GM10248 (cell line): ENCODE measurements around the gene LY86.

Experiments used
- CTCF ChIA-PET: fragments of 300-600 bp; sonication (Branson Sonifier 250); formaldehyde crosslinking; extraction: SDS; loops from one replicate; lab custom pipeline; 2021; ENCODE audit warnings: antibody characterized with exemption; lab: Yijun Ruan, JAX
- POLR2A ChIA-PET: fragments of 350-650 bp; sonication (Branson Sonifier 250); formaldehyde crosslinking; extraction: SDS; loops from one replicate; lab custom pipeline; 2020; ENCODE audit warnings: antibody characterized with exemption; lab: Yijun Ruan, JAX
- DNase-seq: peaks from one replicate; pipeline ENCODE4 v3.0.0; 2012; ENCODE audit errors: extremely low spot score
- TF ChIP-seq, protein P1 (sequence below): IDR thresholded peaks from 2 replicates; pipeline ENCODE4 v1.5.1; 2012; ENCODE audit warnings: mild to moderate bottlenecking, low read depth; ENCODE audit errors: extremely low read depth, missing control alignments, control extremely low read depth

The LY86 gene

GRCh38 chr6:6689400-6690143, 101.1 kb downstream of the LY86 start:
- POLR2A ChIA-PET: no interaction called here
- CTCF ChIA-PET: interaction anchor here (4.7 kb wide), 1 partner anchor 13 kb away, joined by 16 read pairs; no protein-coding TSS in a partner anchor
- TF ChIP-seq, protein P1, sequence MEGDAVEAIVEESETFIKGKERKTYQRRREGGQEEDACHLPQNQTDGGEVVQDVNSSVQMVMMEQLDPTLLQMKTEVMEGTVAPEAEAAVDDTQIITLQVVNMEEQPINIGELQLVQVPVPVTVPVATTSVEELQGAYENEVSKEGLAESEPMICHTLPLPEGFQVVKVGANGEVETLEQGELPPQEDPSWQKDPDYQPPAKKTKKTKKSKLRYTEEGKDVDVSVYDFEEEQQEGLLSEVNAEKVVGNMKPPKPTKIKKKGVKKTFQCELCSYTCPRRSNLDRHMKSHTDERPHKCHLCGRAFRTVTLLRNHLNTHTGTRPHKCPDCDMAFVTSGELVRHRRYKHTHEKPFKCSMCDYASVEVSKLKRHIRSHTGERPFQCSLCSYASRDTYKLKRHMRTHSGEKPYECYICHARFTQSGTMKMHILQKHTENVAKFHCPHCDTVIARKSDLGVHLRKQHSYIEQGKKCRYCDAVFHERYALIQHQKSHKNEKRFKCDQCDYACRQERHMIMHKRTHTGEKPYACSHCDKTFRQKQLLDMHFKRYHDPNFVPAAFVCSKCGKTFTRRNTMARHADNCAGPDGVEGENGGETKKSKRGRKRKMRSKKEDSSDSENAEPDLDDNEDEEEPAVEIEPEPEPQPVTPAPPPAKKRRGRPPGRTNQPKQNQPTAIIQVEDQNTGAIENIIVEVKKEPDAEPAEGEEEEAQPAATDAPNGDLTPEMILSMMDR: no peak
- DNase-seq: no peak

GRCh38 chr6:6690144-6690483, 101.6 kb downstream of the LY86 start:
- ChIA-PET CTCF (interaction anchor here (4.7 kb wide), 1 partner anchor 14 kb away, joined by 16 read pairs; no protein-coding TSS in a partner anchor), POLR2A (no interaction called here)
- TF ChIP-seq, protein P1: no peak
- no peak for DNase-seq

- no peak for DNase-seq
- TF ChIP-seq, protein P1: peak; percentile 6
- CTCF ChIA-PET: interaction anchor here (0.8 to 4.7 kb wide), 7 partner anchors 9 to 542 kb away, joined by 3 to 16 read pairs (median 4); no protein-coding TSS in a partner anchor
- POLR2A ChIA-PET: no interaction called here
Observed at GRCh38 chr6:6694368-6694780, 105.9 kb downstream of the LY86 start.

DNA sequence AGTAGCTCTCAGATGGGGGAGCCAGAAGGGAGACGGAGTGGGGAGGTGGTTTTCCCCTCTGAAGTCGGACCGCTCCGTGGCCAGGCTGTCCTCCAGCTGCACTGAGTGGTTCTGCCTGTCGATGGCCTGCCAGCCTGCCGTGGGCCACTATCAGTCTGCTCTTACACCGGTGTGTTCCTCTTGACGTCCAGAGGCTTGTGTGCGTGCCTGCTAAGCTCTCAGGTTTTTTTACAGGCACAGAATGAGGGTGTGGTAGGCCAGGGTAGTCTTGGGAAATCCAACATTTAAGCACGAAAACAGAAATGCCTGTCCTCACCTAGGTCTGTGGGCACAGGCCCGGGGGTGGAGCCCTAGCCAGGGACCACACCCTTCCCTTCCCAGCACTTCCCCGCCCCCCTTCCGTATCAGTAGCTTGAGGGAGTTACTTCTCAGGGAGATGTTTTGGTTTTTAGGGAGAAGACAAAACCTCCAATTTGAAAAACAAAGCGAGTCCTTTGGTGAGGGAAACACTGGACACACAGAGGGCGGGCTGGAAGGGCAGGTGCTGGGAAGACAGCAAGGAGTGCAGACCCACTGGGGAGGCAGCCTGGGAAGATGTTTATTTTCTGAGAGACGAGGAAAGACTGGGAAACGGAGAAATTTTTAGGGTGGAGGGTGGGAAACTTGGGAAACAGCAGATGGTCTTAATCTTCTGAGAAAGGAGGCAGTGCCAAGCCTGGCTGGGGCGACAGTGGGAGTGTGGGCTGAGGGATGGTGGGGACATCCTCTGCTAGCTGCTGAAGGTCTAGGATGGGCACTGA, 106.5 kb downstream of the LY86 start:
- no peak for DNase-seq
- CTCF ChIA-PET: interaction anchor here (0.8 to 2.4 kb wide), 7 partner anchors 9 to 541 kb away, joined by 3 to 13 read pairs (median 6); no protein-coding TSS in a partner anchor
- TF ChIP-seq, protein P1: no peak
- POLR2A ChIA-PET: no interaction called here

DNA sequence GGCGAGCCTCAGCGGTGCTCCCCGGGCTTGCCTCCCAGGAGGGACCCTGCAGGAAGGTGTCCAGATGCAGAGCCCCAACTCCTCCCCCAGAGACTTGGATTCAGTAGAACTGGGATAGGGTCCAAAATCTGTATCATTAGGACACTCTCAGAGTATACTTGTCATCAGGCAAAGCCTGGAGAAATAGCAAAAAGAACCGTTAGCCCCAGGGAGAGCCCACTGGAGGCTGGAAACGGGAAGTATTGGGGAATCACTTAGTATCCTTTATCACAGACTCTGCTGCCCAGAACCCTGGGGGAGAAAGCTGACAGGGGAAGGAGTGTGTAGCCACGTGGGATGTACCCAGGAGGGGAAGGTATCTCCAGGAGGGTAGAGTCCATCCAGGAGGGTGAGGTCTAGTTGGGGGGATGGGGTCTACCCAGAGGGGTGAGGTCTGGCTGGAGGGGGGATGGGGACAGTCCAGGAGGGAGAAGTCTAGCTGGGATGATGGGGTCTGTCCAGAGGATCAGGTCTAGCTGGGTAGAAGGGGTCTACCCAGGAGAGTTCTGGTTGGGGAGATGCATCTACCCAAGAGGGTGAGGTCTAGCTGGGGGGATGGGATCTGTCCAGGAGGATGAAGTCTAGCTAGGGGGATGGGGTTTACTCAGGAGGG, 107.2 kb downstream of the LY86 start:
- no peak for DNase-seq
- TF ChIP-seq, protein P1: no peak
- ChIA-PET CTCF (interaction anchor here (1.0 to 2.4 kb wide), 13 partner anchors 9 to 581 kb away, joined by 3 to 13 read pairs (median 7); no protein-coding TSS in a partner anchor), POLR2A (no interaction called here)
